NCI-H2196 treated with DMSO at 0.1 percent for 48 hours (cell line): ENCODE results near the gene LGALS7.
"Not testable (repeated sequence)": the region's sequence is repeated elsewhere in the genome, so short reads cannot be mapped to it uniquely, and the experiment has no call there.

Source experiments
- DNase-seq: peaks from one replicate; lab custom pipeline; 2025; ENCODE audit not compliant: unreplicated experiment; lab: John Stamatoyannopoulos, UW

Gene LGALS7

DNA sequence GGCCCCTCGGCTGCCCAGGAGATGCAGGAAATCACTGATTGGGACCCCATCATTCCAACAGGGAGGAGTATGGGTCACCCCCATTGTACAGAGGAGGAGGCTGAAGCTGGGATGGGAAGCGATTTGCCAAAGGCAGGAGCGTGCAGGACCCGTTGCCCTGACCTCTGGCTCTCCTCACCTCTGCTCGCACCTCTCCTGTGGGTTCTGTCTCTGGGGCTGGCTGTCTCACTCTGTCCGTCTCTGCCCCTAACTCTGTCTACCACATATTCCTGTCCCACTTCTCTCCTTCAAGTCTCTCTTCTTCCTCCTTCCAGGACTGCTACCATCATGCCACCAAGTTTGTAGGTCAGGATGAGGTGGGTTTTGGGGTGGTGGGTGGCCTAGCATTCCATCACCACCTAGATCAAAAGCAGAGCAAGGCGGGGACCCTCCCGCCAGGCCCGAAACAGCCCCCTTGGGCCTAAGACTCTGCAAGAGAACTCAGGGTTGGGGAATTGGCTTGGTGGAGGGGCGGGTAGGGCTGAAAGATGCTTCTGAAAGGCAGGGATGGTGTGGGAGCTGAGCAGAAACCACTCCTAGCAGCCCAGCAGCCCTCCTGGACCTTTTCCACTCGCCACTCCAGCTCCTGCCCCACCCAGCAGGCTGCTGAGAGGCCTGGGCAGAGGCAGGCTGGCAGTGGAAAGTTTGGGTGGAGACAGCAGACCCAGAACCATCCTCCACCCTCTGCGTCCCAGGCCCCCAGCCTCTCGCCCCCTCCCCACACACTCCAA is 1.0 kb upstream of the LGALS7 start:
- DNase-seq: no peak

DNA sequence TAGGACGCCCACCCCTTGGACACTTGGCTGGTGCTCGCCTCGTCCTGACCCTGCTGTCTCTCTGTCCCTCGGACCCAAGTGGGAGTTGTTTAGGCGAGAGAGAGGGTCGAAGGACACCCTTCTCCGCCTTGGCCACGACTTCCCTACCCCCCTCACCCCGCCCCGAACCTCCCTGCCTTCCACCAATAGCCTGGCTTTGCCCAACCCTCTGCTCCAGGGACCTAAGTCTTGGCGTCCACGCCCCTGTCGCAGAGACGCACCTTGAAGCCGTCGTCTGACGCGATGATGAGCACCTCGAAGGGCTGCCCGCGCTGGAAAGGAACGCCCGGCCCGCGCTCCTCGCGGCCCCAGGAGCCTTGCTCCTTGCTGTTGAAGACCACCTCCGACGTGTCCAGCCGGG is 1.7 kb downstream of the LGALS7 start:
- DNase-seq: not testable (repeated sequence)

DNA sequence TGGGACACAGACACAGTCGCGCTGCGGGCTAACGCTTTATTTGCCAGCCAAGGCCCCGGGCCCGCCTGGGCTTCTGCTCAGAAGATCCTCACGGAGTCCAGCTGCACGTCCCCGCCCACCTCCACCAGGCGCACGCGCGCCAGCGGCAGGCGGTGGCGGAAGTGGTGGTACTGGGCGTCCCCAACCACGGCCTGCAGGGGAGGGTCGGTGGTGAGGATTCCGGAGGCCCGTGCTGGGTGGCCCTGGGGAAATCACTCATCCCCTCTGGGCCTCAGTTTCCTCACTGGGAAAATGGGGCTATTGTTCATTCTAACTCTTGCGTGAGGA is 2.4 kb downstream of the LGALS7 start:
- not testable (repeated sequence) for DNase-seq

DNA sequence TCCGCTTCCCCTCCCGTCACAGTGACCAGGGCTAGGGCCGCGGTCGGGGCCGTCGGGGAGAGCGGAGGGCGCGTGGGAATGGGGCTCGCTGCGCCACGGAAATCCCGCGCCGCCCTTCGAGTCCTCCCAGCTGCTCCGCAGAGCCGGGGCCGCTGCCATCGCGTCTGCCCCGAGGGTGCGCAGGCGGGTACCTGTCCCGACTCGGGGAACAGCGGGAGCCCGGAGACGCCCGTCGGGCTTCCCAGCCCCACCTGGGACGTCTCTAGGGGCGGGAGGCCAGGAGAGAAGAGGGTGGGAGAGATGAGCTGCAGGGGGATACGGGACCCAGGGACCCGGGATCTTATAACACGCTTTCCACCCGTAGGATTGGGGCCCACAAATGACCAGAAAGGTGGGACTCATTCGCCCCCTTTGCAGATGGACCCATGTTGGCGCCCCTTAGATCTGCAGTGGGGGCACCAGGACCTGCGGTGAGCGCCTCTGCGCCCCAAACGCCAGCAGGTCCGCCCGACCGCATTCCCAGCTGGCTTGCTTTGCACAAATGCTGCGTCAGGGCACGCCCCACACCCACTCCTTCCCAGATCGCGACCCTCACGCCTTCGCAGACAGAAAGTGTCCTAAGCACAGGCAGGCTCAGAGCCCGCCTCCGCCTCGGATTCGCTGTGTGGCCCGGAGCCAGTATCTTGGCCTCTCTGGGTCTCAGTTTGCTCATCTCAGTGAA is 2.9 kb downstream of the LGALS7 start:
- not testable (repeated sequence) for DNase-seq

DNA sequence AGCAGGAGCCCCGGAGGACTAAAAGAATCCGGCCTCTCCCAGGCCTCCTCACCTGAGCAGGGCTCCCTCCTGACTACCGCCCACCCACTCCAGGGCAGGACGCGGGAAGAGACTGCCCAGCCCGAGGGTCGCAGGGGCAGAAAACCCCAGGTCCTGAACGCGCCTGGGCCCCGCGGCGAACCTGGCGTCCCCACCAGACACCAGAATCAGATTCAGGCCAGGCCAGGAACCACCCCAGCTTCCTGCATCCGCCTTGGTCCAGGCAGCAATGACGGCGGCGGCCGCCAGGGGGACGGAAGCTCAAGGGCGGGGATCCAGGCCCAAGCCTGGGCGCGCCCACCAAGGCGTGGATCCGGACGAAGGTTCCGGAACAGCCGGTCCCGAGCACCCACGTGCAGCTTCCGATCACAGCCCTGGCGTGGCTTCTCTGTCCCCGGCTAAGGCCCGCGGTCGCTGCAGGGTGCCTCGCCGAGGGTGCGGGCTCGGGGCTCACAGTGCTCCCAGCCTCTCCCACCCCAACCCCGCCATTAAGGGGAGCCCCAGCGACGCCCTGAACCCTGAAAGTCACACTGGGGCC is 3.6 kb downstream of the LGALS7 start:
- DNase-seq: no peak

DNA sequence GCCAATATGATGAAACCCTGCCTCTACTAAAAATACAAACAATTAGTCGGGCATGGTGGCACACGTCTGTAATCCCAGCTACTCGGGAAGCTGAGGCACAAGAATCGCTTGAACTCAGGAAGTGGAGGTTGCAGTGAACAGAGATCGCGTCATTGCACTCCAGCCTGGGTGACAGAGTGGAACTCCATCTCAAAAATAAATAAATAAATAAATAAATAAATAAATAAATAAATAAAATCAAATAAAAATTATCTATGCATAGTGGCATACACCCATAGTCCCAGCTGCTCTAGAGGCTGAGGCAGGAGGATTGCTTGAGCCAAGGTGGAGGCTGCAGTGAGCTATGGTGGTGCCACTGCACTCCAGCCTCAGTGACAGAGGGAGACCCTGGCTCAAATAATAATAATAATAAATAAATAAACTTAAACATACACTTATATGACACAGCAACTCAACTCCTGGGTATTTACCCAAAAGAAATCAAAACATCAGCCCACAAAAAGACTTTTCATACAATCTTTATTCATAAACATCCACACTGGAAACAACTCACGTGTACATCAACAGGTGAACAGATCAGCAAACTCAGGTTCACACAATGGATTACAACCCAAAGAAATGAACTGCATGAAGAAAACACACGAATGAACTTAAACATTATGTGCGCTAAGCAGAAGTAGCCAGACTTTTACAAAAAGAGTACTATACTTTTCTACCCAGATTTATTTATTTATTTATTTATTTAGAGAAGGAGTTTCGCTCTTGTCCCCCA is 6.9 kb downstream of the LGALS7 start:
- no peak for DNase-seq

DNA sequence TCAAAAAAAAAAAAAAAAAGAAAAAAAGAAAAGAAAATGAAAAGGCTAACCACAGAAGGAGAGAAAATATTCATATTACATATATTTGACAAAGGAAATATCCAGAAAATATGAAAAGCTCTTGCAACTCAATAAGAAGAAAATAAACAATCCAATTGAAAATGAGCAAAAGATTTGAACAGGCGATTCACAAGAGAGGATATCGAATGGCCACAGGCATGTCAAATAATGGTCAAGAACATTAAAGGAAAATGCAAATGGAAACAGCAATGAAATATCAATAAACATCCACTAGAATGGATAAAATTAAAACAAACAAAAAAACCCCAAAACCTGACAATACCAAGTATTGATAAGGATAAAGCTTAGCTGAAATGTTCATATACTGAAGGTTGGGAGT is 8.1 kb downstream of the LGALS7 start:
- no peak for DNase-seq

DNA sequence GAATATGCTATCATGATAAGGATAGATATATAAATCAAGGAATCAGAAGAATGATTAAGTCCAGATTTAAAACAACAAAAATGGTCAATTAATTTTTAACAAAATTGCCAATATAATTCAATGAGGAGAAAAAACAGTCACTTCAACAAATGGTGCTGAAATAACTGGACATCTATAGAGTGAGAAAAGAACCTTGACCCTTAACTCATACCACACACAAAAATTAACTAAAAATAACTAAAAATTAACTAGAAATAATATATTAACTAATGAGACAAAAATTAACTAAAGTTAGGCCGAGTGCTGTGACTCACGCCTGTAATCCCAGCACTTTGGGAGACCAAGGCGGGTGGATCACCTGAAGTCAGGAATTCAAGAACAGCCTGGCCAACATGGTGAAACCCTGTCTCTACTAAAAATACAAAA is 9.5 kb downstream of the LGALS7 start:
- DNase-seq: no peak

DNA sequence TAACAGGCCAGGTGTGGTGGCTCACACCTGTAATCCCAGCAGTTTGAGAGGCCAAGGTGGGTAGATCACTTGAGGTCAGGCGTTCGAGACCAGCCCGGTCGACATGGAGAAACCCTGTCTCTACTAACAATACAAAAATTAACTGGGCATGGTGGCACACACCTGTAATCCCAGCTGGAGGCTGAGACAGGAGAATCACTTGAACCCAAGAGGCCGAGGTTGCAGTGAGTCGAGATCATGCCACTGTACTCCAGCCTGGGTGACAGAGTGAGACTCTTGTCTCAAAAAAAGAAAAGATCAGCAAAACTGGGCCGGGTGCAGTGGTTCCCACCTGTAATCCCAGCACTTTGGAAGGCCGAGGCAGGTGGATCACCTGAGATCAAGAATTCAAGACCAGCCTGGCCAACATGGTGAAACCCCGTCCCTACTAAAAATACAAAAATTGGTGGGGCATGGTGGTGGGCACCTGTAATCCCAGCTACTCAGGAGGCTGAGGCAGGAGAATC is 11.4 kb downstream of the LGALS7 start:
- not testable (repeated sequence) for DNase-seq

DNA sequence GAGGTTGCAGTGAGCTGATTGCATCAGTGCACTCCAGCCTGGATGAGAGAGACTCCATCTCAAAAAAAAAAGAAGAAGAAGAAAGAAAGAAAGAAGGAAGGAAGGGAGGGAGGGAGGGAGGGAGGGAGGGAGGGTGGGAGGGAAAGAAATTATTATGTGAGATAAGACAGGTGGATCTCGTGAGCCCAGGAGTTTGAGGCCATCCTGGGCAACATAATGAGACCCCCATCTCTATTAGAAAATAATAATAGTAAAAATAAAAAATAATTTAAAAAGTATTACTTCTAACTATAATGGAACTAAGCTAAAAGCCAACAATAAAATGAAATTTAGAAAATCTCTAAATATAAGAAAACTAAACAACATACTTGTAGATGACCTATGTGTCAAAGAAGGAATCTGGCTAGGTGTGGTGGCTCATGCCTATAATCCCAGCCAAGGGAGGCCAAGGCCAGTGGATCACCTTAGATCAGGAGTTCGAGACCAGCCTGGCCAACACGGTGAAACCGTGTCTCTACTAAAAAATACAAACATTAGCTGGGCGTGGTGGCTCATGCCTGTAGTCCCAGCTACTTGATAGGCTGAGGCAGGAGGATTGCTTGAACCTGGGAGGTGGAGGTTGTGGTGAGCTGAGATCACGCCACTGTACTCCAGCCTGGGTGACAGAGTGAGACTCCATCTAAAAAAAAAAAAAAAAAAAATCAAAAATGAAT is 12.4 kb downstream of the LGALS7 start:
- DNase-seq: not testable (repeated sequence)

DNA sequence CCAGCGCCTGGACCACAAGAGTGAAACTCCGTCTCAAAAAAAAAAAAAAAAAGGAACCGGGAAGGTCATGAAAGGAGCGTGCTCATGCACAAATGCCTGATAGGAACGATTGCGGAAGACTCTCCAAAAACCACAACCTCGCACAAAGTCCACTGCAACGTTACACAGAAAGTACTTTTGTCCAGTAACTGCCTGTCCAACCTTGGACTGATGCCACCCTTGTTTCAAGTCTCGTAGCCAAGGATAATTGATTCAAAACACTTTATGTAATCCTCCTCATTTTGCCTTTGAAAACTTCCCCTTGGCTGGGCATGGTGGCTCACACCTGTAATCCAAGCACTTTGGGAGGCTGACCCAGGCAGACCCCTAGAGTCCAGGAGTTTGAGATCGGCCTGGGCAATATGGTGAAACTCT is 13.7 kb downstream of the LGALS7 start:
- no peak for DNase-seq

DNA sequence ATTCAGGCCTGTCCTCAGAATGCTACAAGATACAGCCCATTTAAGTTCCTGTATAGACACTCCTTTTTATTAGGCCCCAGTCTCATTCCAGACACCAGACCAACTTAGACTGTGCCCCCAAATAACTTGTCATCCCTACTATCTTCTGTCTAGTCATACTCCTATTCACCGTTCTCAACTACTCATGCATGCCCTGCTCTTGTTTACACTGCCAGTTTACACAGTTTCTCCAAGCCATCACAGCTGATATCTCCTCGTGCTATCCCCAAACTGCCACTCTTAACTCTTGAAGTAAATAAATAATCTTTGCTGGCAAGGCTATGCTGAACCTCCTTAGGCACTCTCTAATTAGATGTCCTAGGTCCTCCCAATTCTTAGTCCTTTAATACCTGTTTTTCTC is 19.1 kb downstream of the LGALS7 start:
- not testable (repeated sequence) for DNase-seq

DNA sequence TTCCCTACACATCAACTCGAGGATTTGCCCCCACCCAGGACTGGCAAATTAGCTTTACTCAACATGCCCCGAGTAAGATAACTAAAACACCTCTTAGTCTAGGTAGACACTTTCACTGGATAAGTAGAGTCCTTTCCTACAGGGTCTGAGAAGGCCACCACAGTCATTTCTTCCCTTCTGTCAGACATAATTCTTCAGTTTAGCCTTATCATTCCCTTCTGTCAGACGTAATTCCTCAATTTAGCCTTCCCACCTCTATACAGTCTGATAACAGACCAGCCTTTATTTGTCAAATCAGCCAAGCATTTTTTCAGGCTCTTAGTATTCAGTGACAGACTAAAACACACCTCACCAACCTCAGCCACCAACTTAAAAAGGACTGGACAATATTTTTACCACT is 19.5 kb downstream of the LGALS7 start:
- DNase-seq: not testable (repeated sequence)

DNA sequence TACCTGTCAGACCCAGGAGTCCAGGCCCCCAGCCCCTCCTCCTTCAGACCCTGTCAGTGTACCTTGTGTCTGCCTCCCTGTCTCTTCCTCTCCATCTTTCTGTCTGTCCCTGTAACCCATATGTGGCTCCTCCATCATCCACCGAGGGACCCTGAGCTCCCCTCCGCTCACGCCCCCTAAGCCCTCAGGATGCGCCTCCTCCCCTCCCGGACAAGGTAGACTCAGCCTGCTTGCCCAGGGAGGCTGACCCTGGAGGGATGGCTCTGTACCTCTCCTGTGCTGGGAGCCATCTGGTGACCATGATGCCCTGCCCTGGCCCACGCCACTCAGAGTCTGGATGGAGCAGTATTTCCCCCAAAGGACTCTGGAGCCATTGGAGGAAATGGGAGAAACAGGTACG is 28.0 kb downstream of the LGALS7 start:
- no peak for DNase-seq

DNA sequence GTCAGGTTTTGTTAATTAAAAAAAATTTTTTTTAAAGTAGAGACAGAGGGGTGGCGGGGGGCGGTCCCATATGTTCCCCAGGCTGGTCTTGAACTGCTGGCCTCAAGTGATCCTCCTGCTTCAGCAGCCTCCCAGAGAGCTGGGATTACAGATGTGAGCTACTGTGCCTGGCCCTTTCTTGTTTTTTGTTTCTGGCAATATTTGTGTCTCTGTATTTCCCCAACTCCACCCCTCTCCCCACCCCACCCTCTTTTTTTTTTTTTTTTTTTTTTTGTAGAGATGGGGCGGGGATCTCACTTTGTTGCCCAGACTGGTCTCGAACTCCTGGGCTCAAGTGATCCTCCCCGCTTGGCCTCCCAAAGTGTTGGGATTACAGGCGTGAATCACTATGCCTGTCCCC is 28.4 kb downstream of the LGALS7 start:
- DNase-seq: no peak

DNA sequence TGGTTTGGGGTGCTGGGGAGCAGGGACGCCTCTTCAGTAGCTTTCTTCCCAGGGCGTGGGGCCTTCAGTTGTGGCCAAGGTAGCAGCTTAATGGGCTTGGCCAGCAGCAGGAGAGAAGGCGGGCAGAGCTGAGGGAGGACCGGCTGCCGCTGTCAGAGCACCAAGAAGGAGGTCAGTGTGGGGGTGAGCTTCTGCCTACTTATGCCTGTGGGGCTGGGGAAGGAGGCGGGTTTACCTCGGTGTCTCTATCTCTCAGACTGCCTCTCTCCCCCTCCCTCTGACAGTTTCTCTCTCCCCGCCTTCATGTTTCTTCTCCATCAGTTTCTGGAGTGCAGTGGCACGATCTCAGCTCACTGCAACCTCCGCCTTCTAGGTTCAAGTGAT is 29.0 kb downstream of the LGALS7 start, which contains the start of gene CAPN12:
Gene CAPN12, minus strand, starts transcription at position 177 of the 384 bp plus-strand sequence. CDS start 309 bp downstream, outside the sequence.
- DNase-seq: no peak

DNA sequence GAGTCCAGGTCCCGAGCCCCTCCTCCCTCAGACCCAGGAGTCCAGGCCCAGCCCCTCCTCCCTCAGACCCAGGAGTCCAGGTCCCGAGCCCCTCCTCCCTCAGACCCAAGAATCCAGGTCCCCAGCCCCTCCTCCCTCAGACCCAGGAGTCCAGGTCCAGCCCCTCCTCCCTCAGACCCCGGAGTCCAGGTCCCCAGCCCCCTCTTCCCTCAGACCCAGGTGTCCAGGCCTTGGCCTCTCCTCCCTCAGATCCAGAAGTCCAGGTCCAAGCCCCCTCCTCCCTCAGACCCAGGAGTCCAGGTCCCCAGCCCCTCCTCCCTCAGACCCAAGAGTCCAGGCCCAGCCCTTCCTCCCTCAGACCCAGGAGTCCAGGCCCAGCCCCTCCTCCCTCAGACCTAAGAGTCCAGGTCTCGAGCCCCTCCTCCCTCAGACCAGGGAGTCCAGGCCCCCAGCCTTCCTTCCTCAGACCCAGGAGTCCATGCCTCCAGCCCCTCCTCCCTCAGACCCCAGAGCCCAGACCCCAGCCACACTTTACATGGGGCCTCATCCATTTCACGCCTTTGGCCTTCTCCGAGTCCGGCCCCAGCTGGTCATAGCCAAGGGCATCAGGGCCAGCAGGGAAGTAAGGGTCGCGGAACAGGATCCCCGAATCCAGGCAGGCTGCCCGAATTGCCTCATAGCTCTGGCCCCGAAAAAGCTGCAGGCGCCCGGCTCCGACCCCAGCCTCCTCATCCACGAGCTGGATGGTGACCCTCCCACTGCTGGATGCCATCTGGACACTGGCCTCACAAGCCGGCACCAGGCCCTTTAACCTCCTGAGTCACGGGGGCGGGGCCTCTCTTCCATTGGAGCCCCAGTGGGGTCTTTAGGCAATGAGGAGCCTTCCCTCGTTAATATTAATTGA is 29.7 kb downstream of the LGALS7 start:
- no peak for DNase-seq

DNA sequence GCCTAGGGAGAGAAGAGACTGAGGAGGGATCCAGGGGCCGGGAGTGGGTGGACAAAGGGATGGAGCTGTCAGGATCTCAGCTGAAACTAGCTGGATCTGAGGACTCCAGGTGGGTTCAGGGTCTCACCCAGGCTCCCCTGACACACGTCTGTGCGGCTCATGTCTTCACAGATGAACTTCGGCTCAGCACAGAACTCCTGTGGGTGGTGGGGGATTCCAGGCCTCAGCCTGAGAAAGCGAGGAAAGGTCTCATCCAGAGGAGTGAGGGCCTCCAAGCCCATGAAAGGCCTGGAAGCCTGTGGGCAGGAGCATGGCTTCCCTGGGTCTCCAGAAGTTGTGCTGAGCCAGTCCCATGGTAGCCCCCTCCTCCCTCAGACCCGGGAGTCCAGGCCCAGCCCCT is 30.4 kb downstream of the LGALS7 start:
- no peak for DNase-seq

DNA sequence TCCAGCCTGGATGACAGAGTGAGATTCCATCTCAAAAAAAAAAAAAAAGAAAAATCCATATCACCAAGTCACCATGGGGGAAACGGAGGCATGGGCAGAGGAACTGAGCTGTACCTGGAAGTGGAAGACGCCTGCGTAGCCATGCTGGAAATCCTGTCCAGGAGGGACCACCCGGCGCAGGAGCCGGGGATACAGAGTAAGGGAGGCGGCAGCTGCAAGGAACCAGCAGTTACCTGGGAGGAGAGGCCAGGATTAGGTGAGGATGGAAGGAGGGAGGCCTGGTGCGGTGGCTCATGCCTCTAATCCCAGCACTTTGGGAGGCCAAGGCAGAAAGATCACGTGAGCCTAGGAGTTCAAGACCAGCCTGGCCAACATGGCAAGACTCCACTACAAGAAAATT is 31.0 kb downstream of the LGALS7 start:
- no peak for DNase-seq

DNA sequence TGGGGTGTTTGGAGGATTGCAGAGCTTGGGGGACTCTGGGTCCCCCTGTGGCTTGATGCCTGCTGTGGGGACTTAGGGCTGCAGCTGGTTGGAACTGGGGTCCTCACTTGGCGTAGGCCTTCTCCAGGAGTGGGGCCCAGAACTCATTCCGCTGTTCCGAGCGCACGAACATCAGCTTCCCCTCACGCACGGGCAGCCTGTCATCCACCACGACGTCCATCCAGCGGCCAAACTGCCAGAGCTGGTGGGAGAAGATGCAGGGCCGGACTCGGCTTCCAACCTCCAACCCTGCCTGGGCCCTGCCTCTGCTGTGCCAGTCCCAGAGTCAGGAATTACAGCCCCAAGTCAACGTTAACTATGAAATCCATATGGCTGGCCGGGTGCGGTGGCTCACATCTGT is 31.6 kb downstream of the LGALS7 start:
- DNase-seq: no peak
